NCI-H146 treated with DMSO at 0.1 percent for 48 hours (cell line): ENCODE measurements around the gene SFMBT2.

Source experiments
- DNase-seq: peaks from one replicate; lab custom pipeline; 2025; ENCODE audit not compliant: unreplicated experiment; lab: John Stamatoyannopoulos, UW

Gene SFMBT2

DNA sequence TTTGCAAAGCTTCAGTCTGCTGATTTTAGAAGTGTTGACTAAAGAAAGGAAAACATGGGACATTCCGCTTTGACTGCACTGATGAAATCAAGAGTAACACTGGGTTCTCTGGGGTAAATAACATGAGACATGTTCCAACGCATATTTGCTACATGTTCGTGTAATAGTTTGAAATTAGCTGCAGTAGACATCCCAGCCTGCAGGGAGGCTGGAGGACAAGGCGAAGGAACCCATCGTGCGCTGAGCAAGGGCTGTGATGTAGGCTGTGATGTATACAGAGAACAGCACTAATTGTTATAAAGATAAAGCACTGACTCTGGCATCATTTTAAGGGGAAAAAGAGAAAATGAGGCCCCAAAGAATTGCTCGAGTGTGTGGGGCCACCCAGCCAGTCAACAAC is 40.3 kb downstream of the SFMBT2 start:
- DNase-seq, result no peak

DNA sequence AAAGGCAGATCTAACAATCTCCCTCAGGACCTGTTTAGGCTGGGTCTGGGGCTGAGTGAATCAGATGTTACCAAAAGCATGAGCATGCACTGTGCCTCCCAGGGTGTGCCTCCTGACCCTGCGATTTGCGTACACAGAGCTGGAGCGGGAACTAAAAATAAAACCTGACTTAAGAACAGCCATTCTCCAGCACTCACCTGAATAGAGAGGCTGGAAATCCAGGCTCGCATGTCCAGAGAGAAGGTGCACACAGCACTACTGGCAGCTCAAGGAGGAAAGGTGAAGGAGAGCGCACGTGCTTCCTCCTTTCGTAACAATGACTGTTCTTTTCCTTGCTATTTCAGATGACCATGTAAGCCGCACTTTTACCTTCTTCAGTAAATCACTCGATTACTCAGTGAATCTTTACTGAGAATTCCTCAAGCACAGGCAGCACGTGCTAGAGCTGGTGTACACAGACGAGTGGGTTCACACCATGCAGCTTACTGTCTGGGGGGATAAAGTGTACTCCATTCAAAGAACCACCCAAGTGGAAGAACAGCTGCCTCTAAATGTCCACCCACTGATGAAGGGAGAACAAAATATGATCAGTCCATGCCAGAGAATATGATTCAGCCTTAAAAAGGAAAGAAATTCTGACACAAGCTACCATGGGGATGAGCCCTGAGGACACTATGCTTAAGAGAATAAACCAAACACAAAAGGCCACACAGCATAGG is 45.6 kb downstream of the SFMBT2 start:
- no peak for DNase-seq

DNA sequence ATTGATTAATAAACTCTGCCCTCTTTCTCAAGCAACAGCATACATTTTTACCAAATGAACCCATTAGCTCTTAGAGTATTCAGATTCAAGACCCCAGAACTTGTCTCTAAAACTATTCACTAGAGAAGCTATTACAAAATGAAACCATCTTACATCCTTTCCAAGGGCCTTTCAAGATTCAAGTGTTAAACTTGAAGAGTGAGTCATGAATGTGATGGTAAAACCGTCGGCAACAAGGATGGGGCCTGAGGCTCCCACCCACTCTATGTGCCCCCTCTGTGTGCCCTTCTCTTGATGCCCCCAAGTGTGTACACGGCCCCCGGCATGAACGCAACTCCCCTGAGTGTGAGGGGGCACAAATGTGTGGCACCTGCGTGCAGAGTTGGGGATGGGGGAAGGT is 46.4 kb downstream of the SFMBT2 start:
- no peak for DNase-seq

DNA sequence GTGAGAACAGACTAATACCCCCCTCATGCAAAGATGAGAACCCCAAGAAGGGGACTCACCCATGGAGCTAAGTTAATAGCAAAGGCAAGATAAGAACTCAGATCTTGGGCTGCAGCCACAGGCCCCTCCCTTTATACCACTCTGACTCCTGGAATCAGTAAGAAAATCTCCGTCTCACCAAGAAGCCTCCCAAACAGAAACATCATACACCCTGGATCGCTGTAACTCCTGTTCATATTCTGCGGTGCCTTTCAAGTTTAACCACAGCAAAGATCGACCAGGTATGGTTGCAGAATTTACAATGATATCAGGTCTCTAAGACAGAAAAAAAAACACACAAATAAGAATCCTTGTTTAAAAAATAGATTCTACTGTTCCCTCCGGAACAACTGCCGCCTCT is 47.1 kb downstream of the SFMBT2 start:
- DNase-seq, result no peak

DNA sequence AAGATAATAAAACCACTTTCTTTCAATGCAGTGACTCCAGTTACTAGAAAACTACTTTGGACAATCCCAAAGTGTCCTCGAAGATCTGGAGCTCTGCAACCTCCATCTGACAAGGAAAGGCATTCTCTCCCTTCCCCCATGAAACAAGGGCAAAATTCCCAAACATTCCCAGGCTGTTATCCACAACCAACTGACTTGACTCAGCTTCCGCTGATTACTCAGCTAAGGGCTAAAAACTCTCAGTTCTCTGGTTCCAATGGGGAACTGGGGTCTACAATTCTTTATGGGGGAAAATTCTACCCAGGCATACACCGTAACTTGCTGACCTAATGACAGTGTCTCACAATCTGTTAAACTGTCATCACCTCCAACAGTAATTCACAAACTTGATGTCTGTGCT is 48.4 kb downstream of the SFMBT2 start:
- DNase-seq, result no peak

DNA sequence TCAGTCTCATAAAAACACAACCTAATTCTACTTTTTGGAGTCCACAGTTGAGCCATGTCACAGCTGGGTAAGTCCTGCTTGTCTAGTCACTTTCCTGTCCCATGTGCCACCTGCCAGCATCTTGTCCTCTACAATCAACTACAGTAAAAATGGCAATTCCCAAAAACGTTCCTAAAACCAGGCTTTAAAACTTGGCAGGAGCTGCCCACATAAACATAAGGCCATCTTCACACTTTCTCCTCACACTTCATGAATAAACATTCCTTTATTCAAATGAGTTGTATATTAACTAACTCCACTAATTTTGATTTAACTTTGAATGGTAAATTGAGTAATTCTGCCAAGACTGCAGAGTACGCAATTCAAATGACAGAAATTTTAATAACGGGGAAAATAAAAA is 49.5 kb downstream of the SFMBT2 start:
- no peak for DNase-seq

DNA sequence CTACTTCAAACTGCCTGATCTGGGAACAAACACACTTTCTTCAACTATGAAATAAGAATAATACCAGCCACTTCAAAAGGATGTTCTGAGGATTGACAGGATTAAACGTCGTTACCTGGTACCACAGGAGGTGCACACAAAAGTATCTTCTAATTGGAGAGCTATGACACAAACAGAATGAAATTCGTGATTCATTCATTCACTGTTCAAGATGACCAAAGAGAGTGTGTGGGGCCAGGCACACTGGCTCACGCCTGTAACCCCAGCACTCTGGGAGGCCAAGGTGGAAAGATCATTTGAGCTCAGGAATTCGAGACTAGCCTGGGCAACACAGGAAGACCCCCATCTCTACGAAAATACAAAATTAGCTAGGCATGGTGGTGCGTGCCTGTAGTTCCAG is 50.9 kb downstream of the SFMBT2 start:
- no peak for DNase-seq

DNA sequence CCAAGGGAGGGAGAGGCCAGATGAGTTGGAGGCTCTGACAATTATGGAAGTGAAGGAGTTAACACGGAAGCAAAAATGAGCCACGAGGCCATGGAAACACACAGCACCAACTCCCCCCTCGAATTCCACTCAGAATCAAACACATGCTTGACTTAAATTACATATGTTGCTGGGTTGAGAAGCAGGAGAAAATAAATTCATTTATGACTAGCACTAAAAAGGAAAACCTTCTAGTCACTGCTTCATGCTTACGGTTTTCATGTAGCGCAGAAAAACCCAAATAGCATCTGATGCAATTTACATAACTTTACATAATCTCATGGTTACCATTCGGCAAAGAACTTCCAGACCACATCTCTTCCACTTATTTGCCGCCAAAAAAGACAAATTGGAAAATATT is 51.5 kb downstream of the SFMBT2 start:
- no peak for DNase-seq

DNA sequence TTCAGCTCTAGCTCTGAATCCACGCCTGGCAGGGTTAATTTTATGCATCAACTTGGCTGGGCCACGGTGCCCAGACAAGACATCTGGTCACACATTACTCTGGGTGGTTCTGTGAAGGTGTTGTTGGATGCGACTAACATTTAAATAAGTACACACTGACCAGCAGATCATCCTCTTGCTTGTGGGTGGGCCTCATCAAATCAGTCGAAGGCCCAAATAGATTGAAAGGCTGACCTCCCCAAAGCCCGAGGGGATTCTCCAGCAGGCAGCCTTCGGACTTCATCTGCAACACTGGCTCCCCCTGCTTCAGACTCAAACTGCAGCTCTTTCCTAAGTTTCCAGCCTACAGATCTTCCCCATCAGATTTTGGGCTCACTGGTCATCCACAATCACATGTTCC is 53.6 kb downstream of the SFMBT2 start:
- DNase-seq, result no peak

DNA sequence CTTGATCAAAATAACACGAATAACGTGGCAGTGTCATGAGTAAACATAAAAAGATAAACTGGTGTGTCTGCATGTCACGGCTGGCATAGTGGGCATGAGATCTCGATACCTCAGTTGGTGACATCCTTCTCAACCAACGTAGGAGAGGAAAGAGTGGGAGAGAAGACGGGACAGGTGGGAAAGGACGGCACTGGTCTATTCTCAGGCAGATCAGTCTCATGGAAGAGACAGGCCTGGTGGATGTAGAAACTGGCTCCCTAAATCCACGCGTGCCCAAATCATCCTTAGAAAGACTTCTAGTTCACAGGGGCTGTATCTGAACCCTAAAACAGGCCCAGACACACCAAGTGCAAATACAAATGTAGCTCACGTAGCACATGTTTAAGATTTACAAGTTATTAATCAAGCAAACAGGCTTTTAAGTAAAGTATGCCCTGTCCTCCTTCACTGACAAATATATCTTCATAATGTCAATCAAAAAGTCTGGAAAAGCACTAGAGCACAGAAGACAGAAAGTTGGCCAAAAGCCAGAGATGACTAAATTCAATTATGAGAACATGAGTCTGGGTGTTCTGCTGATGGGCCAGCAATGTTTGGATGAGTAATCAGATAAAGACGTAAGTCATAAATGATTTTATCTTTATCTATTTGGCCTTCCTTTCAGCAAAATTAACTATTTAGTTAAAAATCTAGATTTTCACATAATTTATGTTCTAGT is 56.3 kb downstream of the SFMBT2 start:
- no peak for DNase-seq

DNA sequence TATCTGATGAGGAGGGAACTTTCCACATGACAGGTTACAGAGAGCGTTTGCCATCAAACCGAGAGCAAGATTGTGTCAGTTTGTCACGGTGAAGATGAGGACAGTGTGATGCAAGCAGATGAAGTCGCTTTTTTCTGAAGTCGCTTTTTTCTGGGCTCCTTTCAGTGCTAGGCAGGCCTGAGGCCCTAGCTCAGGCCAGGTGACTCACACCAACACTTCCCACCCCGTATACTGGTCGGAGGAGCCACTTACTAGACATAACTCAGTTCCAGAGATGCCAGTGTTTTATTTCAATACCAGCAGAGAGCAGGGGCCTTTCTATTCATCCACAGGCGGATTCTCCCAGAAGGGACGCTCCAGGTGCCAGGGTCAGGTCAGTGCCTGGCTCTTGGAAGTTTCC is 58.9 kb downstream of the SFMBT2 start:
- no peak for DNase-seq

DNA sequence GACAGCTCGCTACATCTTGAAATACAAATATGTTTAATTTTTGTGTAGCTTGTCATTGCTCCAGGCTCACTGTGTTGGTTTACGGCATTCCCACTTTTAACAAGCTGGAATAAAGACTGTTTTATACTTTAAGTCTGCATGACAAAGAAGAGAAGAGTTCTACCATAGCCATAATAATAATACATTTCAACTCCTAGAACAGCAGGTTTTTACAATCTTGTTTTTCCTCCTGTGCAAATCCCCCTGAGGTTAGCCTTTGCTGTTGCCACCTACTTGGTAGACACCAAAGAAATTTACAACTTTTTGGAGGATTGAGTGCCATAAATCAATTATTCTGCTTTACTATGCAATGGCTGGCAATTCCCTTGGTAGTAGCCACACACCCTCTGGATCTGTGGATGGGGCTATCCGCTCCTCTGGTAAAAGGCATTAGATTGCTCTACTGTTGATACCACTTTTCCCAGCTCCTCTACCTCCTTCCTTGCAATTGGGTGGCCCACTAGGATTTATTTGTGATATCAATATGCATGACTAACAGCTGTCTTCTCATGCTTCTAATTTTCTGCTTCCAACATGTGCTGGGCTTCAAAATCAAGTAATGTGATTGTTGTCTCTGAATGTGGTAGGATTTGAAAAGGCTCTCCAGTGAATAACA is 60.2 kb downstream of the SFMBT2 start:
- DNase-seq, result no peak

DNA sequence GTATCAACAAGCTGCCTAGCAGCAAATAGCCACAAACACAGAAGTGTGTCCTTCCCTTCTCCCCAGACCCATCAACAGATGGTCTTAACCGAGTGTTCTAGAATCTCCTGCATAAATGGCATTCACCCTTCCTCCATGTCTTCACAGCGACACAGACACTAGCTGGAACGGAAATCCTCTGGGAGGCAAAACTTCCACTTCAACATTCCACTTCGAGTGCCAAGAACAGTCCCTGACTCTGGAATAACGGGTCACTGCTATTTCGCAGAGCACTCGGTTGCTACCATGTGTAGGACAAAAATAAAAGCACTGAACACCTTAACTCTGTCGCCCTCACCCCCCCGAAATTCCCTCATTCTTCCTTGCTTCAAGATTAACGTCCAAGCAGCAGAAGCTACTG is 65.1 kb downstream of the SFMBT2 start:
- DNase-seq, result no peak

DNA sequence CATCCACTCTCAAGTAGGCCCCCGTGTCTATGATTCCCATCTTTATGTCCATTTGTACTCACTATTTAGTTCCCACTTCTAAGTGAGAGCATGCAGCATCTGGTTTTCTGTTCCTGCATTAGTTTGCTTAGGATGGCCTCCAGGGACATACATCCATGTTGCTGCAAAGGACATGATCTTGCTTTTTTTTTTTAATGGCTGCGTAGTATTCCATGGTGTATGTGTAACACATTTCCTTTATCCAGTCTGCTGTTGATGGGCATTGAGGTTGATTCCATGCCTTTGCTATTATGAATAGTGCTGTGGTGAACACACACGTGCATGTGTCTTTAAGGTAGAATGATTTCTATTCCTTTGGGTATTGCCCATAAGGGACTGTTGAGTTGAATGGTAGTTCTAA is 67.8 kb downstream of the SFMBT2 start:
- no peak for DNase-seq

DNA sequence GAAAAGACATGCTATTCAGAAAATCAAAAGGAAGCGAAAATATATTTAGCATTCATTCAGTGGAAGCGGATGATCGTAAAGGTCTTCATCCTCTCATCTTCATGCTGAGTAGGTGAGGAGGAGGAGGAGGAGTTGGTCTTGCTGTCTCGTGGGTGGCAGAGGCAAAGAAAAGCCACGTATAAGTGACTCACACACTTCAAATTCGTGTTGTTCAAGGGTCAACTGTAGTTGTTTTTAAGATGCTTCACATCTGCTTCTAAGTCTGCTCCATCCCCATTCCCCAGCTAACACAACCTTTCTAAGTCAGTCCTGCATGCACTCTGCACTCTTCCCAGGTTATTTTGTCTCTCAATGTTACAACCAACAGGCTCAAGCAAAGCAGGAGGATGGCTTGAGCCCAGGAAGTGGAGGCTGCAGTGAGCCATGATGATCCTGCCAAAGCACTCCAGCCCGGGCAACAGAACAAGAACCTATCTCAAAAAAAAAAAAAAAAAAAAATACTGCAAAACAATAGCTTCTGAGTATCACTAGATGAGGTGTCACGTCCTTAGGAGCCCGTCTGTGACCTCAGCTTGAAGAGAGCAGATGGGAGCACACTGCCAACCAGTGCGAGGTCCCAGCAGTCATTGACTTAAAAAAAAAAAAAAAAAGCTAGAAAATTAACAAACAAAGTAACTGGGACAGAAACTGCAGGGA is 70.5 kb downstream of the SFMBT2 start:
- no peak for DNase-seq

DNA sequence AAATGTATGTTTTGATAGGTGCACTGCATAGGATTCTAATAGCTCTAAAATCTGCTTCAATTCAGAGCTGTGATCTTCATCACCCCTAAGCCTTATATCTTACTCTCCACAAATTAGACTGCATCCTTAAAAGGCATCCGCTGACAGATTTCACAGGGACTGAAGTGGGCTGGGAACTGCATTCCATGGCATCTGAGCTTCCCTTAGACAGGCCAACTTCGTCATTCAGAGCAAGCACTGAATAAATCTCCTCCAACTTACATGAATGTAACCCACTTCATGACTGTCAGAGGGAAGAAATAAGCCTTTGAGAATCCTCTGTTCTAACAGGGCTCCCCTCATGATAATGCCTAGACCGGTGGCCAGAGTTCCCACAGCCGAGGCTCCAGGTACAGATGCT is 71.3 kb downstream of the SFMBT2 start:
- DNase-seq, result no peak

DNA sequence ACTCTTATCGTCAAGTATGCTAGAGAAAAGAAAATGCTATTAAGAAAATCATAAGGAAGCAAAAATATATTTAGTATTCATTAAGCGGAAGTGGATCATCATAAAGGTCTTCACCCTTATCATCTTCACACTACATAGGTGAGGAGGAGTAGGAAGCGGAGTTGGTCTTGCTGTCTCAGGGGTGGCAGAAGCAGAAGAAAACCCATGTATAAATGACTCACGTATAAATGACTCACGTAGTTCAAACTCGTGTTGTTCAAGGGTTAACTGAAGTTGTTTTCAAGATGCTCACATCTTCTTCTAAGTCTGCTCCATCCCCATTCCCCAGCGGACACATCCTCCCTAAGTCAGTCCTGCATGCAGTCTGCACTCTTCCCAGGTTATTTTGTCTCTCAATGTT is 72.4 kb downstream of the SFMBT2 start:
- DNase-seq, result no peak

DNA sequence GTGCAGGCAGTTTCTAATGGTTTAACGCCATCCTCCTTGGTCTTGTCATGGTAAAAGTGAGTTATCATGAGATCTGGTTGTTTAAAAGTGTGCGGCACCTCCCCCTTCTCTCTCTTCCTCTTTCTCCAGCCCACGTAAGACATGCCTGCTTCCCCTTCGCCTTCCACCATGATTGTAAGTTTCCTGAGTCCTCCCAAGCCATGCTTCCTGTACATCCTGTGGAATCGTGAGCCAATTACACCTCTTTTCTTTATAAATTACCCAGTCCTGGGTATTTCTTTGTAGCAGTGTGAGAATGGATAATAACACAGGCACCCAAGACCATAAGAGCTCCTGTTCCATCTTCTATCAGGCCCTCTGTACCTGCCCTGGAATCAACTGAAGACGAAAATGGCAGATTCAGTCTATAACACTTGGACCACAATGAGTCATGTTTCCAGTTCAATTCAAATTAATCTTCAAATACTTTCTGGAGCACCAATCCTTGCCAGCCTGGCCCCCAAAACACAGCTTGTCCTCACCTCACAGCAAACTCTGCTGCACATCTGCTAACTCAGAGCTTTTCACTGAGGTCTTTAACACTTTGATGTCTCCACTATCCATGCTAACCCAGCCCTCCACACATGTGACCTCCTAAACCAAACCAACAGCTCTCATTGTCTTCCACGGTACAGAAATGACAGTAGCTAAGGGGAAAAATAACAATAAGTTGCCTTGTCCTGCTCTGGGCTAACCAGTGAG is 73.2 kb downstream of the SFMBT2 start:
- no peak for DNase-seq

DNA sequence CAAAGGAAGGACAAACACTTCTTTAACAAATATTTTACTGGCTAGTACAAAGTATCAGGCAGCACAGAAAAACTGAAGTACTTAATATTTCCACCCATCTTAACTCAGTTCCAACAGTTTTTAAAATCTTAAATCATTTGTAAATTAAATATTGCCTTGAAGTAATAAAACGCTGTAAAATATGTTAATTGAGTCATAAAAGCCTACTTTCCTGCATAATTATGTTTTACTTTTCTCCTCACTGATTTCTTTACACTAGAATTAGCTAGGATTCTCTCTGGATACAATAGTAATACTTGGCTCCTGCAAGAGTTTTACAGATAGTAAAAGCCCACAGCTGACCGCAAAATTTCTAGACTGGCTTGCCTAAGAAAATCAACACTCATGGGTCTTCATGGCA is 74.9 kb downstream of the SFMBT2 start:
- no peak for DNase-seq

DNA sequence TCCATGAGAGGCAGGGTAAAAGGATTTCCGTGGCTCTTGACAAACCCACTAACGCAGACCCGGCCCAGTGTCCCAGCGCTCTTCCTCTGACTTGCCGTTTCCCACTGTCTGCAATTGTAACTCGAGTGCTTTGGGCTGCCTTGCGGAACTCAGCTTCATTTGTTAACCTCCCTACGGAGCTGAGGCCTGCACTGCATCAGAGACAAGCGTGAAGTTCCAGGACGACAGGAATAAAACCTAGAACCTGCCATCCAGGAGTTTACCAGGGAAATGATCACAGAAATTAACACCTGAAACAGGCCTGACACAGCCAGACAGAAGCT is 76.2 kb downstream of the SFMBT2 start:
- DNase-seq, result no peak

DNA sequence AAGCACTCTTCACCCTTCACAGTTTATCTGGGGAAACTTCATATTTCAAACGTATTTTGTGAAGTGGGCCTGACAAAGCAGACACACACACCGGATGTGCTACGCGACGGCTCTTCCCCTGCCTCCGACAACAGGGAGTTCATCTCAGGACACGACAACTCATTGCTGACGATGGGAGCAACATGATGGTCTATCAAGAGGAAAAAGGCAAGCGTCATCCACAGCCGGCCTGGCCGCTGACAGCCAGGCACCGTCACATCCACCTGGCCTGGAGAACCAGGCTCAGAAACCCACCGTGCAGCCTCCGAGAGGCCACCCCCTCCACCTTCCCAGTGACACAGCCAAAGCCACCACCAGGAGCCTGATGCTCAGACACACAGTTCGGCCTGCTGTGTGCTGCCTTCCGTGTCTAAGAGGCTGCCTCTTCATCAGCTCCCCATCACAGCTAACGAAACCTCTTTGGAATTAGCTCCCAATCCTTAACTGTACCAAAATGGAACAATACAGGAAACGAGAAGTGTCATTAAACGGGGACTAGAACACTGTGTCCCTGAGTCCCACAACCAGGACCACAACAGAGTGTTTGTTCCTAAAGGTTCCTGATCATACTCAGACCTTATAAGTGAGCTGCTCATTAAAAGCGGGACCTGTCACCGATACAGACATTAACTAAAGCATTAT is 76.7 kb downstream of the SFMBT2 start:
- no peak for DNase-seq
